ENCODE measurements around the gene CHCHD6. TPM values are rescaled to one million over a fixed set of nuclear protein-coding genes. Genes with fewer than 3 reads are reported as not detected.

CHCHD6 gene
- total RNA-seq, 1 donor: 9.1 TPM

- no peak for DNase-seq (ENCODE audit: low read depth)
- TF ChIP-seq, protein P1, sequence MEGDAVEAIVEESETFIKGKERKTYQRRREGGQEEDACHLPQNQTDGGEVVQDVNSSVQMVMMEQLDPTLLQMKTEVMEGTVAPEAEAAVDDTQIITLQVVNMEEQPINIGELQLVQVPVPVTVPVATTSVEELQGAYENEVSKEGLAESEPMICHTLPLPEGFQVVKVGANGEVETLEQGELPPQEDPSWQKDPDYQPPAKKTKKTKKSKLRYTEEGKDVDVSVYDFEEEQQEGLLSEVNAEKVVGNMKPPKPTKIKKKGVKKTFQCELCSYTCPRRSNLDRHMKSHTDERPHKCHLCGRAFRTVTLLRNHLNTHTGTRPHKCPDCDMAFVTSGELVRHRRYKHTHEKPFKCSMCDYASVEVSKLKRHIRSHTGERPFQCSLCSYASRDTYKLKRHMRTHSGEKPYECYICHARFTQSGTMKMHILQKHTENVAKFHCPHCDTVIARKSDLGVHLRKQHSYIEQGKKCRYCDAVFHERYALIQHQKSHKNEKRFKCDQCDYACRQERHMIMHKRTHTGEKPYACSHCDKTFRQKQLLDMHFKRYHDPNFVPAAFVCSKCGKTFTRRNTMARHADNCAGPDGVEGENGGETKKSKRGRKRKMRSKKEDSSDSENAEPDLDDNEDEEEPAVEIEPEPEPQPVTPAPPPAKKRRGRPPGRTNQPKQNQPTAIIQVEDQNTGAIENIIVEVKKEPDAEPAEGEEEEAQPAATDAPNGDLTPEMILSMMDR (IDR thresholded peaks at IDR 0.05; ENCODE audit: insufficient read depth, low read depth, low read length): no peak
- H3K4me3 ChIP-seq (ENCODE audit: low read depth, low read length): no peak overlapping the region
These were observed 112.3 kb downstream of the CHCHD6 start for GRCh38 chr3:126816298-126816697.

GRCh38 chr3:126816986-126817777, 113.1 kb downstream of the CHCHD6 start:
- peak; percentile 13 for DNase-seq (ENCODE audit: low read depth)
- no peak overlapping the region for H3K4me3 ChIP-seq (ENCODE audit: low read depth, low read length)
- TF ChIP-seq, protein P1 (IDR thresholded peaks at IDR 0.05; ENCODE audit: insufficient read depth, low read depth, low read length): no peak

GRCh38 chr3:126817781-126818180, 113.7 kb downstream of the CHCHD6 start:
- DNase-seq (ENCODE audit: low read depth): no peak
- TF ChIP-seq, protein P1 (IDR thresholded peaks at IDR 0.05; ENCODE audit: insufficient read depth, low read depth, low read length): no peak
- no peak overlapping the region for H3K4me3 ChIP-seq (ENCODE audit: low read depth, low read length)

GRCh38 chr3:126818400-126819095, 114.5 kb downstream of the CHCHD6 start:
- no peak overlapping the region for H3K4me3 ChIP-seq (ENCODE audit: low read depth, low read length)
- DNase-seq (ENCODE audit: low read depth): no peak
- TF ChIP-seq, protein P1 (IDR thresholded peaks at IDR 0.05; ENCODE audit: insufficient read depth, low read depth, low read length): no peak

GRCh38 chr3:126826693-126827092, 122.7 kb downstream of the CHCHD6 start:
- TF ChIP-seq, protein P1 (IDR thresholded peaks at IDR 0.05; ENCODE audit: insufficient read depth, low read depth, low read length): no peak
- H3K4me3 ChIP-seq (ENCODE audit: low read depth, low read length): no peak overlapping the region
- DNase-seq (ENCODE audit: low read depth): no peak

GRCh38 chr3:126827121-126827520, 123.1 kb downstream of the CHCHD6 start:
- TF ChIP-seq, protein P1 (IDR thresholded peaks at IDR 0.05; ENCODE audit: insufficient read depth, low read depth, low read length): no peak
- no peak for DNase-seq (ENCODE audit: low read depth)

More at GRCh38 chr3:126827121-126827520, 123.1 kb downstream of the CHCHD6 start:
- no peak overlapping the region for H3K4me3 ChIP-seq (ENCODE audit: low read depth, low read length)

Data from fibroblast of villous mesenchyme (primary cell).